Epithelial cell of prostate (primary cell): ENCODE measurements around the gene CEP41.
"Not testable (repeated sequence)": the region's sequence is repeated elsewhere in the genome, so short reads cannot be mapped to it uniquely, and the experiment has no call there.

Source experiments
- DNase-seq: peaks from one replicate; pipeline ENCODE4 v3.0.0-alpha.2; 2011; ENCODE audit warnings: low read depth, low spot score
- H3K27ac ChIP-seq: fragments of 450-650 bp; 2 replicates; pipeline ENCODE4 v1.5.1; 2017; ENCODE audit warnings: mild to moderate bottlenecking

CEP41 gene

DNA sequence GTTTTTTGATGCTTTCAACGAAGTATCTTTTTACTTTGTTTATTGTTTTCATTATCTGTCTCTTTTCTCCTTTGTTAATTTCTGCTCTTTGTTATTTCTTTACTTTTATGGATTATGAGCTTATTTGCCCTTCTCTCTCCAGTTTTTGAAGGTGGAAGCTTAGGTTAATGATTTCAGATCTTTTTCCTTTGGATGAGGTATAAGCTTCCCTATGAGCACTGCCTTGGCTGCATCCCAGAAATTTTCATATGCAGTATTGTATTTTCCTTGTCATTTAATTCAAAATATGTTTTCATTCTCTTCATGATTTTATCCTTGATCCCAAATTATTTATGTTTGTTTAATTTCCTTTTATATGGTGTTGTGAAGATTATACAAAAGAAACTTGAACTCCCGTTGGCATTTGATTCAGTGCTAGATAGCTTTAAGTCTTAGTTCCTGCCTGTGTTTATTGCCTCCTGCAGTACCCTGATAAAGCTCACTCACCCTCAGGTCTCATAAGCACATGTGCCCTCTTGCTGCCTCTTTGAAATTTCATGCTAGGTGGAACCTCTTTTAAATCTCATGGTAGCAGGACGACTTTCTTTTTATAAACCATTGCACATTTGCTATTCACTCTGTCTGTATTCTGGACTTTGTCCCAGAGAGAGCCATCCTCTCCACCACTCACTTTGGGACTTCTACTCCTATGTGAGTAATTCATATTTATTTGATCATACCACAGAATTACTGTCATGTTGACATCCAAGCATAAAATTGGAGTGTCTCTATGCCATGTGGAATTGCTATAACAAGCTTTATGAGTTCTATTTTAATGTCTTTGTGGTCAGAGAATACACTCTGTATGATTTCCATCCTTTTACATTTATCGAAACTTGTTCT is 23.0 kb upstream of the CEP41 start:
- no peak overlapping the region for H3K27ac ChIP-seq
- DNase-seq, result no peak

DNA sequence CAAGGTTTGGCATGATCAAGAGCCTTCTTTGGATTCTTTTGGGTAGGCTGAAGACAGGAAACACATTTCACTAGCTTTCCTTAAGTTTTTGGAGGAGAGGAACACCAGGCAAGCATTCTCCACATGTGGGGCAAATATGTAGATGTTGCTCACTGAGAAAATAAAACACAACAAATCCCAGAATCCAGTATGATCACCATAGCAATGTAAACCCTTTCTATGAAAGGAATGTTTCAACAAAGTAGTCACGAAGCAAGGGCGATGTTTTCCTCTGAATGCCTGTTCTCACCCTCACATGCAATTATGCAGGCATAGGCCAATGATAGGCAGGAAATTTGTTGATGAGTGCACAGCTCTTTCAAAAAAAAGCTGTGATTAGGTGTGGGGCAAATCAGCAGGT is 20.5 kb upstream of the CEP41 start:
- no peak for DNase-seq
- no peak overlapping the region for H3K27ac ChIP-seq

DNA sequence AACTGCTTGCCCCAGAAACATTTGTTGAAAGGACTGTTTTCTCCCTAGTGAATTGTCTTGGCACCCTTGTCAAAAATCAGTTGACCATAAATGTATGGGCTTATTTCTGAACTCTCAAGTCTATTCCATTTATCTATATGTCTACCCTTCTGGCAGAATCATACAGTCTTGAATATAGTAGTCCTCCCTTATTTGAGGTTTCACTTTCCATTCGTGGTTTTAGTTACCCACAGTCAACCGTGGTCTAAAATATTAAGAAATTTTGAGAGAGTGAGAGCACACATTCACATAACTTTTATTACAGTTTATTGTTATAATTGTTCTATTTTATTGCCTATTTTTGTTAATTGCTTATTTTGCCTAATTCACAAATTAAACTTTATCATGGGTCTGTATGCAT is 17.4 kb upstream of the CEP41 start:
- no peak for DNase-seq
- H3K27ac ChIP-seq, result no peak overlapping the region

DNA sequence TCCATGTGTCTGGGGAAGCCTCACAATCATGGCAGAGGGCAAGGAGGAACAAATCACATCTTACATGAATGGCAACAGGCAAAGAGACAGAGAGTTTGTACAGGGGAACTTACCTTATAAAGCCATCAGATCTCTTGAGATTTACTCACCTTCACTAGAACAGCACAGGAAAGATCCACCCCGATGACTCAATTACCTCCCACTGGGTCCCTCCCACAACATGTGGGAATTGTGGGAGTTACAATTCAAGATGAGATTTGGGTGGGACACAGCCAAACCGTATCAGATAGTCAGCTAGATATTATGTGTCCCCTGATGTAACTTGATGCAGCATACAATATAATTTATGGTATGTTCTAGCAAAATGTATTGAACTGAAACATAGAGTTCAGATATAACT is 14.1 kb upstream of the CEP41 start:
- DNase-seq, result no peak

DNA sequence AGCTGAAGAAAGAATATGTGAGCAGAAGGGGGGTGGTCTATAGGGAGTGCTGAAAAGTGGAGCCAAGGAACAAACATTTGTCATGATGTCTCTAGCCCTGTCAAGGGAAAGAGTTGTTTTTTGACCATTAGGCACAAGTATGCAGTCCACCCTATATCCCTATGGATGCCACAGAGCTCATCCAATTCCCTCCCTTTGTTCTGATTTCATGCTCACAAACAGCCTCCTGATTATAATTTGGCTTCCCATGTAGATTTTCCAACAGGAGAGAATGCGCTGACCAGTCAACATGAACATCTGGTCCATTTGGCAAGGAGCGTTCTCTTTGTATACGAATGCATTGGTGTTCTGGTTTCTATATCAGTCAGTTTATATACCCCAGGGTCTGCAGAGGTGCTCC is 12.1 kb upstream of the CEP41 start:
- H3K27ac ChIP-seq, result no peak overlapping the region
- DNase-seq, result no peak

More for the DNA sequence above, 14.1 kb upstream of the CEP41 start:
- no peak overlapping the region for H3K27ac ChIP-seq

DNA sequence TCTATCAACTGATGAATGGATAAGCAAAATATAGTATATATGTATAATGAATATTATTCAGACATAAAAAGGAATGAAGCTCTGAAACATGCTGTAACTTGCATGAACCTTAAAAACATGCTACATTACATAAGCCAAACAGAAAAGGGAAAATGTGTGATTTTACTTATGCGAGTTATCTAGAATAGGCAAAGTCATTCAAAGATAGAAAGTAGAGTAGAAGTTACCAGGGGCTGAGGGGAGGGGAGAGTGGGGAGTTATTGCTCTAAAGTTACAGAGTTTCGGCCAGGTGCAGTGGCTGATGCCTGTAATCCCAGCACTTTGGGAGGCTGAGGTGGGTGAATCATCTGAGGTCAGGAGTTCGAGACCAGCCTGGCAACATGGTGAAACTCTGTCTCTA is 10.5 kb upstream of the CEP41 start:
- H3K27ac ChIP-seq, DNase-seq: not testable (repeated sequence)

DNA sequence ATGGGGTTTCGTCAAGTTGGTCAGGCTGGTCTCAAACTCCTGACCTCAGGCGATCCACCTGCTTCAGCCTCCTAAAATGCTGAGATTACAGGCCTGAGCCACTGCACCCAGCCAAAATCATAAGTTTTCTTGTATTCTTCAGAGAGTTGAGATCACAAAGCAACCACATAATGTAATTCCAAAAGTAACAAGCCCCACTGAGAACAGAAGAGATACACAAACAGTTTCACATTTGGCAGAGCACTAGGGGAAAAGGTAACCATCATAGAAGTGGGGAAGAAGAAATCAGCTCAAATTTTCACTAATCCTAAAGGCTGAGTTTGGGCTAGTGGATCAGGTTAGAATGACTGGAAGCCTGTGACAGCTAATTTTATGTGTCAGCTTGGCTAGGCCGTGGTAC is 5.4 kb upstream of the CEP41 start:
- H3K27ac ChIP-seq, result no peak overlapping the region
- DNase-seq, result no peak

DNA sequence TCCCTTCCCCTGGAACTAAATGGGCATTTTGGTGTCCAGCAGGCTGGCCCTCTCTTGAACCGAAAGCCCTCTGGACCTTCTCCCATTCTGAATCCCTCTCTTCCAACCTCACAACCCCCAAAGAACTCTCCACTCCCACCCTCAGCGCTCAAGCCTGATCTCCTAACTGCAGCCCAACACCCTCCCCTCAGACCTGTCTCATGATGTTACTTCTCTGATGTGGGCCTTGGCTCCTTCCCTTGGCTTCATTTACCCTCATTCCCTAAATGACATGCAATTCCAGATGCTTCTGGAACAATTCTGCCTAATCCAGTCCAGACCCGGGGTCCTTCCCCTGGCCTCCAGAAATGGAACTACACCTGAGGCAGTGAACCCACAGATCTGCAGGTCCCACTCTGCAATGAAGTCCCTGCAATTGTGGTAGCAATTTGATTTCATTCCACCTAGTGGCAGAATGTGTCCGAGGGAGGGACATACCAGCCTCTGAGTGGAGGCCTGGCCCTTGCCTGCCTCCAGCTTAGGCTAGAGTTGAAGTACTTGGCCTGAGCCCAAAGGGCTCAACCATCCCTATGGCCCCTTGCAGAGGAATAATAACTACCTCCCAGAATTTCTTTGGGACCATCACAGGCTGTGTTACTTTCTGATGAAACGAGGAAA is 4.1 kb upstream of the CEP41 start:
- no peak overlapping the region for H3K27ac ChIP-seq
- DNase-seq, result no peak

DNA sequence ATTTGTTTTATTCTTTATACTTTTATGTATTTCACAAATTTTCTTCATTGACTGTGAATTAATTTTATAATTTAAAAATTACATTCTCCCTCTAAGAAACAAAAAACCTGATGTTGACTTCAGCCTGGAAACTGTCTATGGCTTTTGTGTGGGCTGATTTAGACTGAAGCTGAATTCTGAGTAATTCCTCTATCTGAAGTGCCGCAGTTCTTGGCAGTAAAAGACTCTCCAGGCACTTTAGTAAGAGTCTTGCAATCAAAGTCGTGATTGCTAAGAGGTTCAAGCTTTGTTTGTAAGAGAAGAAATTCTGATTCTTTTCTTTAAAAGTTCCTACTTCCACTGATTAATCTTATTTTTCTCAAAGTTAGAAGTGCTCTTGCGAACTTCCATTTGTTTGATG is 3.4 kb upstream of the CEP41 start:
- no peak overlapping the region for H3K27ac ChIP-seq
- DNase-seq, result no peak

DNA sequence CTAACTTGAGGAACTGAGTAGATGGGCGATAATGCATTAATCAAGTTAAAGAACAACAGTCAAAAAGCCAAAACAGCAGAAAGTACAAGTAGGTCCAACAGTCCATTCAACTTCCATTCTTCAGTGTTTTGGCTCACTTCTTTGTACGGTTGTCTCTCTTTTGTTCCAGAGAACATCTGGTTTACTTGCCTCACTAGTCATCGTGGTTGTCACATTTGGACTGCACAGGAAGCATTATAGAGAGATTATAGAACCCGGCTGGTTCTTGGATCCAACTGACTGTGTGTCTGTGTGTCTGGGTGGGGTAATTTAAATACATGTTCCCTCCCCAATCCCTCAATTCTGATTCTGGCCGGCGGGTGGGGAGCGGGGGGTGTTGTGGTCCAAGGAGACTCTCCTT is 1.8 kb upstream of the CEP41 start:
- no peak overlapping the region for H3K27ac ChIP-seq
- no peak for DNase-seq

DNA sequence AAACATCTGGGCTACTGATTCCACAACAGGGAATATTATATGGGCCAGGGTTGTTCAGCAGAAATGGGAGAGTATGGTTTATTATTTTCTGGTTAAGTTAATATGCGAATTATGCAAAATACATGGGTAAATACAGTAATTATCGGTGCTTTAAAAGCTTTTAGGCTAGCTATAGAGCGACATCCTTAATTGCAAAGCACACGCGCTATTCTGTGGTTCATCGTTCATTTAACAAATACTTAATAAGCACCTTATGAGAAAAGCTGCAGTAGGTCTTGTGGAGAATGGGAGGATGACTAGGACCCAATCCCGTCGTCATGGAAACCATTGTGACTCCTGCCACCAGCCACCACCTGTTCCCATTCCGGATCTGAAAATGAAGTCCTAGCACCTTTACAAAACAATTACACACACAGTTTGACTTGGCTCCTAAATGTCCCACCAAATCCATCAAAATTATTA is 623 bp upstream of the CEP41 start:
- DNase-seq, result no peak
- H3K27ac ChIP-seq, result peak overlapping the region; percentile 62

DNA sequence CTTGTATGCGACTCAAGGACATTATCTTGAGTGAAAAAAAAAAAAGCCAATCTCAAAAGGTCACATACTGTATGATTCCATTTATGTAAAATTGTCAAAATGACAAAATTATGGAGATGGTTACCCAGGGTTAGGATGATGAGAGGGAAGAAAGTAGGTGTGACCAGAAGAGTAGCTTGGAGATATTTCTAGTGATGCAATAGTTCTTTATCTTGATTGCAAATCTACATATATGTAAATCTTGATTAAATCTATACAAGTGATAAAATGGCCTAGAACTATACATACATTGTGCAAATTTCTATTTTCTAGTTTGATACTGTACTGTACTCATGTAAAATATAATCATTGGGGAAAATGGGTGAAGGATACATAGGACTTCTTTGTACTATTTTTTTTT is 4.6 kb downstream of the CEP41 start:
- H3K27ac ChIP-seq, result peak overlapping the region; percentile 16
- no peak for DNase-seq

DNA sequence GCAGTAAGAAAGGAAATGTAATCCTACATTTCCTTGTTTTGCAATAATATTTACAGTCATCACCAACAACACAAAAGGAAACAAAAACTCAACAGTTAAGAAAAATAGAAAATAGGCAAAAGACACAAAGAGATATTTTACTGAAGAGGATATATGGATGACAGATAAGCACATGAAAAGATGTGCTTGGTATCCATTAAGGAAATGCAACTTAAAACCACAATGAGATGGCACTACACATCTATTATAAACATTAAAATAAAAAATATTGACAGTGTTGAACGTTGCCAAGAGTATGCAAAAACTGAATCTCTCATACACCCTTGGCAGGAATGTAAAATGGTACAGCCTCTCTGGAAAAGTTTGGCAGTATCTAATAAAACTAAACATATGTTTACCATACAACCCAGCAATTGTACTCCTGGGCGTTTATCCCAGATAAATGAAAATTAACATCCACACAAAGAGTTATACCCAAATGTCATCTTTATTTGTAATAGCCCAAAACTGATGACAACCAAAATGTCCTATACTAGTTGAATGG is 5.4 kb downstream of the CEP41 start:
- no peak for DNase-seq
- H3K27ac ChIP-seq, result peak overlapping the region; percentile 16

DNA sequence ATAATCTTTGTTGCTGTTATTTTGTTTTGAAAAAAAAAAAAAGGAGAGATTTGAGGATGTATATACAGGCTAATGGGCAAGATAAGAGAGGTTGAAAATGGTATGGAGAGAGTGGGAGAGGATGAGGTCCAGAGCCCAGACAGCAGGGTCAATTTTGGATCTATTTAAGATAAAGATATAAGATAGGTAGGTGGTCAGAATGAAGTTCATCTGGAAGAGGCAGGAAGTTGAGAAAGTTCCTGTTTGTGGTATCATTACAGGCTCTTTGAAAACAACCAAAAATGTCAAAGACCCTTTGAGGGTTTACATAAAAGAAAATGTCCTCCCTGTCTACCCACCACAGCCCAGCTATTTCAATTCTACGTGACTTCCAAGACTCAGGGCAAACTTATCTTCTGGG is 7.5 kb downstream of the CEP41 start:
- DNase-seq, result no peak
- peak overlapping the region; percentile 39 for H3K27ac ChIP-seq

DNA sequence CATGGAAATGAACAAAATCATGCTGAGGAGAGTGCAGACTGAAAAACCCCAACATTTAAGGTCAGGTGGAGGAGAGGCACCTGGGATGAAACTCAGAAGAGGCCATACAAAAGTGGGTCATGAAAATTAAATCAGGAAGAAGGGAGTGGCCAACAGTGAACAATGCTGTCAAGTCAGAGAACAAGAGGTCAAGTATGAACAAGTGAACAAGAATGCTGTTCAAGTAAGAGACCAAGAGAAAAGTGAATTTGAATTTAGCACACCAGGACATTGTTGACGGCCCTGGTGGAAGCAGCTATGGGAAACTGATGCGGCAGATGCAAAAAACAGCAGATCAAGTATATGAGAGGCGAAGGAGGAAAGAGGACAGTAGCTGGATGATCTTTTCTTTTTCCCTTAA is 7.9 kb downstream of the CEP41 start:
- peak overlapping the region; percentile 39 for H3K27ac ChIP-seq
- no peak for DNase-seq

DNA sequence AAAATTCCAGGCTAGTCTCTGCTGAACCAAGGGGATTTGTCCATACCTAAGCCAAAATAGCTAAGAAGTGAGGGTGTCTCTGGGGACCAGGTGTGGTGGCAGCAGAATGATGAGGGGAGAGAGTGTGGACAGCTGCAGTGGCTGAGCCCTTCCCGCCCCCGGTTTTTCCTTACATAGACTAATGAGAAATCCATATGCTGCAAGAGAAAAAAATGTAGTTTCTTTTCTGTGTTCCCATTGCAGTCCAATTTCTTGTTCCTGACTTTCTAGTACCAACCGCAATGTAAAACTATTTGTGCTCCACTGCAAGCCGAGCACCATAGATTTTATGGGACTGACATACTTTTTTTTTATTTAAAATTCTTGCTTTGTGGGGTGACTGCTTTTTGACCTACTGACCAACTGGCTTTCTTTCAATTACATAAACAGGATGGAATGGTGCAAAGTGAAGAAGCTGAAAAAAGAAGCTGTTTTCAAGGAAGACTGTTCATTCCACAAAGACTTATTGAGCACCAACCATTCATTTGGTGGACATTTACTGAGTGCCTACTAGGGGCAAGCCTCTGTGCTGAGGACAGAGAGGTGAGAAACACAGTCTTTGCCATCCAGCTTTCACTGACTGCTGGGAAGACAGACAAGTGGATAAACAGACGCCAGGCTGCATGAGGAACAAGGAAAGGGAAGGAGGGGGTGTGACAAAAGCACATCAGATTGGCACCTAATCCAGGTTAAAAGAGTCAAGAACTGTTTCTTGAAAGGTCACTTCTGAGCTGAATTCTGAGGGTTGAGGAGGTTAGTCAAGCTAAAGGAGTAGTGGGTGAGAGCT is 9.8 kb downstream of the CEP41 start:
- DNase-seq, result no peak
- H3K27ac ChIP-seq, result no peak overlapping the region

DNA sequence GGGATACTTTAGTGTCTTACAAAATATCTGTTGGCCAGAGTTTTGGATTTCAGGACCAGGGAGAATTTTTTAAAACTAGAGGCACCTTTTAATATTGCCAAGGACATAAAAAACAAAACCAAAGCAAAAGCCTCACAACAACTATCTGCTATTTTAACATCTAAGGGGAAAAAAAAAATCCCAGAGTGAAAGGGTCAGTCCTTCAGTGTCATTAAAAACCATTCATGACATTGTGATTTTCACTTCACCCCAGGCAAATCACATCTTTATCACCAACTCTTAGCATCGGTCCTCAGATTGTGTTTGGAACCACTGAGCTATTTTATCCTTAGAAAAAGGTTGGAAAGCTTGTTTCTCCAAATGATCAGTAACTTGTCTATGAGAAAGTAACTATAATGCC is 10.7 kb downstream of the CEP41 start:
- H3K27ac ChIP-seq, result no peak overlapping the region
- DNase-seq, result no peak

DNA sequence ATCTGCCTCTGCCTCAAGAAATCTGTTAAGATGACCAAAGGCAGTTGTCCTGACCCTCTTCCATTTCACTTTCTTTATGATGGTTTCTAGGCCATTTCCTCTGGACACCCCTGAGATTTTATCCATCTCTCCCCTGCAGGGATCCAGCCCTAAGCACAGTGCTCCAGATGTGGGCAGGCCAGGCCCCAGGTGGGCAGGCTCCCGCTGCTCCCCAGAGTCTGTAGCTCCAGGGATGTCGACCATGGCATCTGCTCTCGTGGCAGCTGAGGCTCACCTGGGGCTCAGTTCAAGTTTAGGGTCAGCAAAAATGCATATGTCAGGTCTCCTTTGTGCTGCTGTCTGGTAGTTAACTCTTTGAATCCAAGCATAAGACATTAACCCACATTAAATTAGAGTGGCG is 11.8 kb downstream of the CEP41 start:
- H3K27ac ChIP-seq, result no peak overlapping the region
- no peak for DNase-seq

DNA sequence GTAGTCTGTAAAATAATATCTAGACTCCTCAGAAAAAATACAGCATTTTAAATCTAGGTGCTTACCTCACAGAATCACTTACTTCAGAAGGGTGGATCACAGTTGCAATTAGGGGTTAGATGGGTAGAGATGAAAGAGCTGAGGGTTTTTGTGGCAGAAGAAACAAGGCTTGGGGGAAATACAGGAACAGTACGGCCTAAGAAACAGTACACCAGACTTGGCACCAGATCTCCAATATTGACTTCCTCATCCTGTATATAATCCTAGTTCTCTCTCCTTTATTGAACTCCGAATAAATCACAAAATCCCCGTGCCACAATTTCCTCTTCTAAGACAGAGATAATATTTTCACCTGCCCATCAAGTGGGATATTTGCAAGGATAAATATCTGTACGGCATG is 14.3 kb downstream of the CEP41 start:
- DNase-seq, result no peak
- no peak overlapping the region for H3K27ac ChIP-seq

DNA sequence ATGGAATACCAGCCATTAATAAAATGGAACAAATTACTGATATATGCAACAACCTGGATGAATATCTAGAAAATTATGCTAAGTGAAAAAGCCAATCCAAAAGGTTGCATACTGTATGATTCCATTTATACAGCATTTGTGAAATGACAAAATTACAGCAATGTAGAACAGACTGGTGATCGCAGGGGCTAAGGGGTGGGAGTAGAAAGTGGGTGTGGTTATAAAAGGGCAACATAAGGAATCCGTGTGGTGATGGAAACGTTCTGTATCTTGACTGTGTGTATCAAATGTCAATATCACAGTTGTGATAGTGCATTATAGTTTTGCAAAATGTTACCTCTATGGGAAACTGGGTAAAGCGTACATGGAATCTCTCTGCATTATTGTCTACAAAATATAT is 15.0 kb downstream of the CEP41 start:
- no peak for DNase-seq
- no peak overlapping the region for H3K27ac ChIP-seq
